ENCODE data around the gene PPP1R1B.

Gene PPP1R1B

GRCh38 chr17:39684369-39685192 is 57.8 kb downstream of the PPP1R1B start:
- DNase-seq (ENCODE audit: low spot score) = no peak

Measured in hematopoietic multipotent progenitor cell treated with erythropoietin and hydrocortisone succinate and interleukin-3 and kit ligand, for 15 days (in vitro differentiated cells).